ENCODE results near the gene PSME3IP1. TPM values are rescaled to one million over a fixed set of nuclear protein-coding genes. Genes with fewer than 3 reads are reported as not detected.

The PSME3IP1 gene
- total RNA-seq, 5 donors from 2014 or later (not counting 1 experiment from before 2014, with no cell fraction given) = 132 to 145 (median 144) TPM

DNA sequence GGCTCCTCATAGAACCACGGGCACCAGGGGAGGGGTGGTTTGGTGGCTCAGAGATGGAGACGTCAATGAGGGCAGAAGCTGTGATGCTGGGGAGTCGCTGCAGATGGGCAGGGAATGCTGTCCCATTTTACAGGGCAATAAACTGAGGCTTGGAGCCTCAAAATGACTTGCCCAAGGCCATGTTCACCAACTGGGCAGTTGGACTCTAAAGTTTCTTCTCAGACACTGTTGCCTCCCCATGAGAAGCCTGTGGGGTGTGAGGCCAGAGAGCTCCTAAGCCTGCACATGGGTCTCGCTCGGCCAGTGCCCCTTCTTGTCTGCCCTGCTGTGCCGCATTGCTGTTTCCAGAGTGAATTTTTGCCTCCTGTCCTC, 54.9 kb downstream of the PSME3IP1 start:
- Histone ChIP-seq H3K36me3 (ENCODE audit: control insufficient read depth in 2 of 2, extremely low read depth in 1 of 2, insufficient read depth in 1 of 2, low read length in 1 of 2) (no peaks in the 10 kb centered on the region), H3K27ac (ENCODE audit: low read length) (peak overlapping the region; percentile 72), H3K4me3 (ENCODE audit: control insufficient read depth in 1 of 2, extremely low read depth in 1 of 2, low read length in 1 of 2) (peak overlapping the region in 1 of 2 donors; percentile 63), H3K9me3 (no peaks in the 10 kb centered on the region), H3K4me1 (ENCODE audit: control insufficient read depth in 1 of 2, extremely low read depth in 1 of 2, insufficient read depth in 2 of 2, low read length in 2 of 2) (peaks cover 43 to 99% of the 10 kb centered on the region in 2 experiments), H3K27me3 (replicated peaks in 1 of 2; ENCODE audit: control insufficient read depth in 2 of 2, extremely low read depth in 1 of 2, insufficient read depth in 2 of 2, low read length in 1 of 2) (no peaks in the 10 kb centered on the region)
- Mint-ChIP-seq H3K9me3 (no peaks in the 10 kb centered on the region), H3K27me3 (no peaks in the 10 kb centered on the region), H3K36me3 (no peaks in the 10 kb centered on the region), H3K4me3 (peak overlapping the region; percentile 28 to 62 (median 41)), H3K27ac (peak overlapping the region; percentile 95 to 99), H3K4me1 (peaks cover 90 to 94% (median 93%) of the 10 kb centered on the region in 3 donors)
- ChIA-PET POLR2A (interaction anchor here in 1 of 2 donors (0.5 to 0.6 kb wide), 2 partner anchors 39 to 192 kb away, joined by 4 to 15 read pairs; no protein-coding TSS in a partner anchor), CTCF (no interaction called here)
- DNase-seq (no peak), ATAC-seq (replicated peaks in 1 of 4) (no peak)
- 86% methylated on average over 6 of the region's 6 CpGs for WGBS (ENCODE audit: insufficient coverage)

GRCh38 chr16:57128771-57129389, 57.0 kb downstream of the PSME3IP1 start:
- POLR2A ChIA-PET = interaction anchor here (0.6 to 0.7 kb wide), 2 partner anchors 32 to 124 kb away, joined by 3 read pairs; no protein-coding TSS in a partner anchor
- Histone ChIP-seq H3K4me1 (ENCODE audit: control insufficient read depth in 1 of 2, extremely low read depth in 1 of 2, insufficient read depth in 2 of 2, low read length in 2 of 2) (peaks cover 36 to 99% of the 10 kb centered on the region in 2 experiments), H3K27ac (ENCODE audit: low read length) (peak overlapping the region; percentile 72), H3K9me3 (no peaks in the 10 kb centered on the region), H3K4me3 (ENCODE audit: control insufficient read depth in 1 of 2, extremely low read depth in 1 of 2, low read length in 1 of 2) (peak overlapping the region in 1 of 2 donors; percentile 2), H3K27me3 (replicated peaks in 1 of 2; ENCODE audit: control insufficient read depth in 2 of 2, extremely low read depth in 1 of 2, insufficient read depth in 2 of 2, low read length in 1 of 2) (no peaks in the 10 kb centered on the region), H3K36me3 (ENCODE audit: control insufficient read depth in 2 of 2, extremely low read depth in 1 of 2, insufficient read depth in 1 of 2, low read length in 1 of 2) (no peaks in the 10 kb centered on the region)
- Mint-ChIP-seq H3K36me3 (no peaks in the 10 kb centered on the region), H3K4me1 (peaks cover 88 to 94% (median 92%) of the 10 kb centered on the region in 3 donors), H3K27ac (peak overlapping the region; percentile 96 to 99), H3K9me3 (no peaks in the 10 kb centered on the region), H3K4me3 (peak overlapping the region; percentile 62 to 75 (median 69)), H3K27me3 (no peaks in the 10 kb centered on the region)
- WGBS (ENCODE audit: insufficient coverage) = 38% methylated on average over 10 of the region's 11 CpGs
- DNase-seq = peak in 33 of 35 experiments; percentile 40 to 73 (median 54)
- CTCF ChIA-PET = interaction anchor here in 1 of 2 donors (1.2 kb wide), 1 partner anchor 36 kb away, joined by 6 read pairs; no protein-coding TSS in a partner anchor
- ATAC-seq (replicated peaks in 1 of 4) = peak; percentile 83 to 89 (median 86)

- H3K36me3 ChIP-seq (ENCODE audit: control insufficient read depth in 2 of 2, extremely low read depth in 1 of 2, insufficient read depth in 1 of 2, low read length in 1 of 2) = no peaks in the 10 kb centered on the region
- ATAC-seq (replicated peaks in 1 of 4) = no peak
- no peak overlapping the region for H3K4me3 ChIP-seq (ENCODE audit: control insufficient read depth in 1 of 2, extremely low read depth in 1 of 2, low read length in 1 of 2)
- H3K4me3 Mint-ChIP-seq = peak overlapping the region in 1 of 3 donors; percentile 21
- ChIA-PET POLR2A (no interaction called here), CTCF (interaction anchor here in 1 of 2 donors (1.6 kb wide), 1 partner anchor 36 kb away, joined by 5 read pairs; the partner anchor contains the start of gene CPNE2)
- no peaks in the 10 kb centered on the region for H3K9me3 ChIP-seq
- H3K27ac Mint-ChIP-seq = peak overlapping the region; percentile 81 to 91
- H3K27ac ChIP-seq (ENCODE audit: low read length) = peak overlapping the region; percentile 72
- H3K4me1 ChIP-seq (ENCODE audit: control insufficient read depth in 1 of 2, extremely low read depth in 1 of 2, insufficient read depth in 2 of 2, low read length in 2 of 2) = peaks cover 34 to 98% of the 10 kb centered on the region in 2 experiments
- no peaks in the 10 kb centered on the region for H3K9me3 Mint-ChIP-seq
- H3K4me1 Mint-ChIP-seq = peaks cover 89 to 98% (median 93%) of the 10 kb centered on the region in 3 donors
- H3K36me3 Mint-ChIP-seq = no peaks in the 10 kb centered on the region
- no peaks in the 10 kb centered on the region for H3K27me3 ChIP-seq (replicated peaks in 1 of 2; ENCODE audit: control insufficient read depth in 2 of 2, extremely low read depth in 1 of 2, insufficient read depth in 2 of 2, low read length in 1 of 2)
- DNase-seq = no peak
- H3K27me3 Mint-ChIP-seq = no peaks in the 10 kb centered on the region
- 97% methylated on average over 5 of the region's 7 CpGs for WGBS (ENCODE audit: insufficient coverage)
Observed at GRCh38 chr16:57127836-57128235, 58.0 kb downstream of the PSME3IP1 start.

GRCh38 chr16:57127037-57127763, 58.6 kb downstream of the PSME3IP1 start:
- no peaks in the 10 kb centered on the region for H3K27me3 Mint-ChIP-seq
- H3K27ac Mint-ChIP-seq = peak overlapping the region; percentile 81 to 91
- Histone ChIP-seq H3K4me3 (ENCODE audit: control insufficient read depth in 1 of 2, extremely low read depth in 1 of 2, low read length in 1 of 2) (no peak overlapping the region), H3K4me1 (ENCODE audit: control insufficient read depth in 1 of 2, extremely low read depth in 1 of 2, insufficient read depth in 2 of 2, low read length in 2 of 2) (peaks cover 30 to 92% of the 10 kb centered on the region in 2 experiments), H3K27me3 (replicated peaks in 1 of 2; ENCODE audit: control insufficient read depth in 2 of 2, extremely low read depth in 1 of 2, insufficient read depth in 2 of 2, low read length in 1 of 2) (no peaks in the 10 kb centered on the region), H3K9me3 (no peaks in the 10 kb centered on the region), H3K36me3 (ENCODE audit: control insufficient read depth in 2 of 2, extremely low read depth in 1 of 2, insufficient read depth in 1 of 2, low read length in 1 of 2) (no peaks in the 10 kb centered on the region), H3K27ac (ENCODE audit: low read length) (peak overlapping the region; percentile 72)
- 79% methylated on average over 4 of the region's 5 CpGs for WGBS (ENCODE audit: insufficient coverage)
- H3K4me3 Mint-ChIP-seq = peak overlapping the region in 2 of 3 donors; percentile 9 to 21
- no peaks in the 10 kb centered on the region for H3K9me3 Mint-ChIP-seq
- ChIA-PET POLR2A (no interaction called here), CTCF (interaction anchor here (0.6 to 1.6 kb wide), 2 partner anchors 35 to 59 kb away, joined by 3 to 5 read pairs; partner anchors contain the start of genes CPNE2 (in 1 of the 2), PSME3IP1 (in 1 of the 2) and RSPRY1 (in 1 of the 2))
- ATAC-seq (replicated peaks in 1 of 4) (no peak), DNase-seq (no peak)
- no peaks in the 10 kb centered on the region for H3K36me3 Mint-ChIP-seq
- H3K4me1 Mint-ChIP-seq = peaks cover 85 to 92% (median 87%) of the 10 kb centered on the region in 3 donors

DNA sequence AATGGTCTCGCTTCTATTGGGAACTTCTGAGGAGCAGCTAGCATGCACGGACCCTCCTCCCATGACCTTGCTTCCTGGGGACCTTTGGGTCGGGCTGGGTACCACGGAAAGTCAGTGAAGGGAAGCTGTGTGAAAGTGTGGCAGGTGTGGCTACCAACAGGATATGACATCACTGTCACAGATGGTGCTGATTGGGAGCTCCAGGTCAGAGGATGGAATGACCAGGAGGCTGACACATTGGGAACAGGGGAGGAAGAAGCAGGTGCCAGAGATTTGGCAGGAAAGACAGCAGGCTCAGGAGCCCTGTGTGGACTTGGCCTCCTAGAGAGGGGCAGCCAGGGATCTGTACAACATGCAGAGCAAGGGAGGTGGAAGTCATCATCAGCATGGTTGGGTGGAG, 59.4 kb downstream of the PSME3IP1 start:
- ATAC-seq (replicated peaks in 1 of 4) = no peak
- no peaks in the 10 kb centered on the region for H3K36me3 Mint-ChIP-seq
- peak overlapping the region; percentile 51 to 91 for H3K27ac Mint-ChIP-seq
- no peaks in the 10 kb centered on the region for H3K9me3 Mint-ChIP-seq
- peaks cover 78 to 84% (median 79%) of the 10 kb centered on the region in 3 donors for H3K4me1 Mint-ChIP-seq
- no peak overlapping the region for H3K4me3 ChIP-seq (ENCODE audit: control insufficient read depth in 1 of 2, extremely low read depth in 1 of 2, low read length in 1 of 2)
- no peaks in the 10 kb centered on the region for H3K27me3 Mint-ChIP-seq
- DNase-seq = no peak
- no peaks in the 10 kb centered on the region for H3K36me3 ChIP-seq (ENCODE audit: control insufficient read depth in 2 of 2, extremely low read depth in 1 of 2, insufficient read depth in 1 of 2, low read length in 1 of 2)
- ChIA-PET CTCF (interaction anchor here (0.6 to 1.6 kb wide), 3 partner anchors 14 to 59 kb away, joined by 3 to 5 read pairs (median 3); partner anchors contain the start of genes CPNE2 (in 1 of the 2), PSME3IP1 (in 1 of the 2) and RSPRY1 (in 1 of the 2)), POLR2A (no interaction called here)
- peak overlapping the region in 1 of 3 donors; percentile 38 for H3K4me3 Mint-ChIP-seq
- H3K27ac ChIP-seq (ENCODE audit: low read length) = peak overlapping the region; percentile 19
- H3K27me3 ChIP-seq (replicated peaks in 1 of 2; ENCODE audit: control insufficient read depth in 2 of 2, extremely low read depth in 1 of 2, insufficient read depth in 2 of 2, low read length in 1 of 2) = no peaks in the 10 kb centered on the region
- no peaks in the 10 kb centered on the region for H3K9me3 ChIP-seq
- WGBS (ENCODE audit: insufficient coverage) = 61% methylated on average over 4 of the region's 4 CpGs
- peaks cover 23 to 84% of the 10 kb centered on the region in 2 experiments for H3K4me1 ChIP-seq (ENCODE audit: control insufficient read depth in 1 of 2, extremely low read depth in 1 of 2, insufficient read depth in 2 of 2, low read length in 2 of 2)

DNA sequence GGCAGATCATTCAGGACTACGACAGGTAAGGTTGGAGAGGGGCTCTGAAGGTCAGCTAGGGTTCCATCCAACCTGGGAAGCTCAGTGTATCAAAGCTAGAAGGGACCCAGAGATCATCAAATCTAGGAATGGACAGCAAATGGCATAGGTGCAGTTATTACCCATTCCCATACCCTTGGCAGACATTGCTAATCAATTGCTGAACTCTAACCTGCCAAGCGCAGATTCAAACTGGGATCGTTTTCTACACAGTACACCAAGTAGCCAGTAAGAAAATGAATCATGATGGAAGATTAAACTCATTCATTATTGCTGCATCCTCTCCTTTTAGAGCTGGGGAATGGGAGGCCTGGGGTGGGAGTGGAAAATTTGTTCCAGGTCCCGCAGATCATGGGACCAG, 59.9 kb downstream of the PSME3IP1 start:
- no peaks in the 10 kb centered on the region for H3K27me3 ChIP-seq (replicated peaks in 1 of 2; ENCODE audit: control insufficient read depth in 2 of 2, extremely low read depth in 1 of 2, insufficient read depth in 2 of 2, low read length in 1 of 2)
- H3K9me3 Mint-ChIP-seq = no peaks in the 10 kb centered on the region
- H3K4me3 ChIP-seq (ENCODE audit: control insufficient read depth in 1 of 2, extremely low read depth in 1 of 2, low read length in 1 of 2) = no peak overlapping the region
- peak overlapping the region in 1 of 3 donors; percentile 38 for H3K4me3 Mint-ChIP-seq
- DNase-seq (no peak), ATAC-seq (replicated peaks in 1 of 4) (no peak)
- no peak overlapping the region for H3K27ac Mint-ChIP-seq
- no peaks in the 10 kb centered on the region for H3K27me3 Mint-ChIP-seq
- peaks cover 74 to 80% (median 75%) of the 10 kb centered on the region in 3 donors for H3K4me1 Mint-ChIP-seq
- WGBS (ENCODE audit: insufficient coverage) = no CpG with 5 or more reads among the region's 4 CpGs
- no peaks in the 10 kb centered on the region for H3K36me3 ChIP-seq (ENCODE audit: control insufficient read depth in 2 of 2, extremely low read depth in 1 of 2, insufficient read depth in 1 of 2, low read length in 1 of 2)
- H3K4me1 ChIP-seq (ENCODE audit: control insufficient read depth in 1 of 2, extremely low read depth in 1 of 2, insufficient read depth in 2 of 2, low read length in 2 of 2) = peaks cover 22 to 80% of the 10 kb centered on the region in 2 experiments
- H3K27ac ChIP-seq (ENCODE audit: low read length) = peak overlapping the region; percentile 19
- no peaks in the 10 kb centered on the region for H3K9me3 ChIP-seq
- CTCF ChIA-PET = interaction anchor here in 1 of 2 donors (0.6 kb wide), 1 partner anchor 15 kb away, joined by 3 read pairs; no protein-coding TSS in a partner anchor
- POLR2A ChIA-PET = no interaction called here
- H3K36me3 Mint-ChIP-seq = no peaks in the 10 kb centered on the region
